SK-N-MC (cell line): ENCODE results near the gene SKP2.

Experiments
- FOXP2 ChIP-seq: optimal IDR thresholded peaks from 2 replicates; pipeline ENCODE3; 2011; ENCODE audit warnings: mild to moderate bottlenecking, moderate library complexity; ENCODE audit not compliant: insufficient read depth; ENCODE audit errors: extremely low read length, control extremely low read depth
- POLR2AphosphoS5 ChIP-seq: IDR thresholded peaks from 2 replicates; pipeline ENCODE4 v1.6.1; 2012; ENCODE audit warnings: mild to moderate bottlenecking, low read depth, low read length, borderline replicate concordance

- TF ChIP-seq FOXP2: no peak
- TF ChIP-seq POLR2AphosphoS5: no peak
These were observed 56.9 kb downstream of the SKP2 start for GRCh38 chr5:36208786-36209185.
